ENCODE measurements around the gene MRM3.
A peak's percentile ranks its signal among the peaks of the same experiment; 100 is the strongest.

Gene MRM3

GRCh38 chr17:781805-782731 is at the start of gene MRM3, which contains the start of gene GLOD4:
Gene MRM3, plus strand, starts transcription at chr17:782353. Its CDS starts 26 bp downstream, at chr17:782379.
Gene GLOD4, minus strand, starts transcription at chr17:782280. Its CDS starts 25 bp downstream, at chr17:782255.
- Histone ChIP-seq H3K36me3 (ENCODE audit: control insufficient read depth, insufficient read depth, low read length) (peaks cover 15% of the 10 kb centered on the region), H3K4me1 (ENCODE audit: control insufficient read depth, insufficient read depth, low read length) (no peaks in the 10 kb centered on the region), H3K9ac (ENCODE audit: low read depth, low read length) (peak within 1 kb of the TSS; percentile 96), H3K4me3 (ENCODE audit: low read depth, low read length) (peak within 1 kb of the TSS; percentile 98), H3K27me3 (ENCODE audit: control insufficient read depth, insufficient read depth, low read length) (no peaks in the 10 kb centered on the region), H3K9me3 (ENCODE audit: control insufficient read depth, insufficient read depth, low read length) (no peaks in the 10 kb centered on the region)

GRCh38 chr17:732902-733720 is 49.0 kb upstream of the MRM3 start:
- Histone ChIP-seq H3K9me3 (ENCODE audit: control insufficient read depth, insufficient read depth, low read length) (no peaks in the 10 kb centered on the region), H3K9ac (ENCODE audit: low read depth, low read length) (peak overlapping the region; percentile 60), H3K27me3 (ENCODE audit: control insufficient read depth, insufficient read depth, low read length) (peaks cover 7% of the 10 kb centered on the region), H3K4me3 (ENCODE audit: low read depth, low read length) (peak overlapping the region; percentile 76), H3K36me3 (ENCODE audit: control insufficient read depth, insufficient read depth, low read length) (peaks cover 6% of the 10 kb centered on the region), H3K4me1 (ENCODE audit: control insufficient read depth, insufficient read depth, low read length) (peaks cover 5% of the 10 kb centered on the region)

- H3K27me3 ChIP-seq (ENCODE audit: control insufficient read depth, insufficient read depth, low read length) = peaks cover 7% of the 10 kb centered on the region
- H3K4me1 ChIP-seq (ENCODE audit: control insufficient read depth, insufficient read depth, low read length) = peaks cover 5% of the 10 kb centered on the region
- H3K9me3 ChIP-seq (ENCODE audit: control insufficient read depth, insufficient read depth, low read length) = no peaks in the 10 kb centered on the region
- H3K36me3 ChIP-seq (ENCODE audit: control insufficient read depth, insufficient read depth, low read length) = peaks cover 6% of the 10 kb centered on the region
- no peak overlapping the region for H3K9ac ChIP-seq (ENCODE audit: low read depth, low read length)
- H3K4me3 ChIP-seq (ENCODE audit: low read depth, low read length) = peak overlapping the region; percentile 76
Observed at GRCh38 chr17:733743-734142, 48.4 kb upstream of the MRM3 start.

GRCh38 chr17:737561-738113 is 44.5 kb upstream of the MRM3 start:
- Histone ChIP-seq H3K9me3 (ENCODE audit: control insufficient read depth, insufficient read depth, low read length) (no peaks in the 10 kb centered on the region), H3K4me1 (ENCODE audit: control insufficient read depth, insufficient read depth, low read length) (peaks cover 5% of the 10 kb centered on the region), H3K27me3 (ENCODE audit: control insufficient read depth, insufficient read depth, low read length) (peaks cover 7% of the 10 kb centered on the region), H3K9ac (ENCODE audit: low read depth, low read length) (no peak overlapping the region), H3K36me3 (ENCODE audit: control insufficient read depth, insufficient read depth, low read length) (peaks cover 20% of the 10 kb centered on the region), H3K4me3 (ENCODE audit: low read depth, low read length) (no peak overlapping the region)

GRCh38 chr17:740240-741017 is 41.7 kb upstream of the MRM3 start:
- Histone ChIP-seq H3K9ac (ENCODE audit: low read depth, low read length) (no peak overlapping the region), H3K9me3 (ENCODE audit: control insufficient read depth, insufficient read depth, low read length) (no peaks in the 10 kb centered on the region), H3K4me3 (ENCODE audit: low read depth, low read length) (no peak overlapping the region), H3K27me3 (ENCODE audit: control insufficient read depth, insufficient read depth, low read length) (no peaks in the 10 kb centered on the region), H3K36me3 (ENCODE audit: control insufficient read depth, insufficient read depth, low read length) (peaks cover 26% of the 10 kb centered on the region), H3K4me1 (ENCODE audit: control insufficient read depth, insufficient read depth, low read length) (no peaks in the 10 kb centered on the region)

- H3K4me3 ChIP-seq (ENCODE audit: low read depth, low read length) = no peak overlapping the region
- H3K4me1 ChIP-seq (ENCODE audit: control insufficient read depth, insufficient read depth, low read length) = no peaks in the 10 kb centered on the region
- peaks cover 44% of the 10 kb centered on the region for H3K36me3 ChIP-seq (ENCODE audit: control insufficient read depth, insufficient read depth, low read length)
- no peaks in the 10 kb centered on the region for H3K9me3 ChIP-seq (ENCODE audit: control insufficient read depth, insufficient read depth, low read length)
- no peaks in the 10 kb centered on the region for H3K27me3 ChIP-seq (ENCODE audit: control insufficient read depth, insufficient read depth, low read length)
- no peak overlapping the region for H3K9ac ChIP-seq (ENCODE audit: low read depth, low read length)
Observed at GRCh38 chr17:742147-742793, 39.9 kb upstream of the MRM3 start.

GRCh38 chr17:743139-743538 is 39.0 kb upstream of the MRM3 start:
- Histone ChIP-seq H3K36me3 (ENCODE audit: control insufficient read depth, insufficient read depth, low read length) (peaks cover 48% of the 10 kb centered on the region), H3K9ac (ENCODE audit: low read depth, low read length) (no peak overlapping the region), H3K9me3 (ENCODE audit: control insufficient read depth, insufficient read depth, low read length) (no peaks in the 10 kb centered on the region), H3K4me1 (ENCODE audit: control insufficient read depth, insufficient read depth, low read length) (no peaks in the 10 kb centered on the region), H3K4me3 (ENCODE audit: low read depth, low read length) (no peak overlapping the region), H3K27me3 (ENCODE audit: control insufficient read depth, insufficient read depth, low read length) (no peaks in the 10 kb centered on the region)

GRCh38 chr17:744937-745336 is 37.2 kb upstream of the MRM3 start:
- Histone ChIP-seq H3K4me3 (ENCODE audit: low read depth, low read length) (no peak overlapping the region), H3K9me3 (ENCODE audit: control insufficient read depth, insufficient read depth, low read length) (peaks cover 4% of the 10 kb centered on the region), H3K9ac (ENCODE audit: low read depth, low read length) (no peak overlapping the region), H3K4me1 (ENCODE audit: control insufficient read depth, insufficient read depth, low read length) (no peaks in the 10 kb centered on the region), H3K27me3 (ENCODE audit: control insufficient read depth, insufficient read depth, low read length) (no peaks in the 10 kb centered on the region), H3K36me3 (ENCODE audit: control insufficient read depth, insufficient read depth, low read length) (peaks cover 55% of the 10 kb centered on the region)

- H3K9me3 ChIP-seq (ENCODE audit: control insufficient read depth, insufficient read depth, low read length) = peaks cover 4% of the 10 kb centered on the region
- H3K9ac ChIP-seq (ENCODE audit: low read depth, low read length) = no peak overlapping the region
- H3K27me3 ChIP-seq (ENCODE audit: control insufficient read depth, insufficient read depth, low read length) = no peaks in the 10 kb centered on the region
- no peaks in the 10 kb centered on the region for H3K4me1 ChIP-seq (ENCODE audit: control insufficient read depth, insufficient read depth, low read length)
- peaks cover 55% of the 10 kb centered on the region for H3K36me3 ChIP-seq (ENCODE audit: control insufficient read depth, insufficient read depth, low read length)
- no peak overlapping the region for H3K4me3 ChIP-seq (ENCODE audit: low read depth, low read length)
Observed at GRCh38 chr17:745406-745805, 36.7 kb upstream of the MRM3 start.

GRCh38 chr17:746181-746580 is 36.0 kb upstream of the MRM3 start:
- H3K9ac ChIP-seq (ENCODE audit: low read depth, low read length) = no peak overlapping the region
- H3K27me3 ChIP-seq (ENCODE audit: control insufficient read depth, insufficient read depth, low read length) = no peaks in the 10 kb centered on the region
- H3K4me3 ChIP-seq (ENCODE audit: low read depth, low read length) = no peak overlapping the region
- no peaks in the 10 kb centered on the region for H3K4me1 ChIP-seq (ENCODE audit: control insufficient read depth, insufficient read depth, low read length)
- H3K36me3 ChIP-seq (ENCODE audit: control insufficient read depth, insufficient read depth, low read length) = peaks cover 52% of the 10 kb centered on the region
- H3K9me3 ChIP-seq (ENCODE audit: control insufficient read depth, insufficient read depth, low read length) = peaks cover 4% of the 10 kb centered on the region
